GM18505 (cell line): Measurements from ENCODE around the gene CFHR2.
"Not testable (repeated sequence)": the region's sequence is repeated elsewhere in the genome, so short reads cannot be mapped to it uniquely, and the experiment has no call there.

Experiments
- ATAC-seq: cut with Tn5 transposase; IDR thresholded peaks from one replicate; pipeline ENCODE4 v1.9.1; 2021; ENCODE audit not compliant: unreplicated experiment
- POLR2A ChIP-seq: IDR thresholded peaks from 4 replicates; pipeline ENCODE4 v1.6.1; 2011; ENCODE audit warnings: borderline replicate concordance; ENCODE audit not compliant: insufficient read depth, insufficient read length; ENCODE audit errors: extremely low read depth

CFHR2 gene

DNA sequence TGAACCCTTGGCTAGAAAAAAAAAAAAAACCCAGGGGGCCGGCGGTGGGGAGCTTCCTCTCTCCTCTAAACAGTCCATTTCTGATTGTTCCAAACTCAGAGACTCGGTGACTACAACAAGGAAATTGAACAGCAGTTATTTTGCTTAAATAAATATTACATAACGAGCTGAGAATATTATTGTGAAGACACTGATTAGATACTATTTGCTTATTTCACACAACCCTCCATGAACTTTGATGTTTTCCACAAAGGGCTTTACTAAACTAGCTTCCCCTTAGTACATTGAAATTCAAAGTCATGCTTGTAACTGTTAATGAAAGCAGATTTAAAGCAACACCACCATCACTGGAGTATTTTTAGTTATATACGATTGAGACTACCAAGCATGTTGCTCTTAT lies 33.7 kb downstream of the CFHR2 start, which contains the start of gene CFHR5:
TSS of gene CFHR5 (plus strand) at position 279 of the 400 bp plus-strand sequence. CDS start at position 388, 109 bp downstream.
- ATAC-seq, result no peak
- TF ChIP-seq POLR2A, result no peak

DNA sequence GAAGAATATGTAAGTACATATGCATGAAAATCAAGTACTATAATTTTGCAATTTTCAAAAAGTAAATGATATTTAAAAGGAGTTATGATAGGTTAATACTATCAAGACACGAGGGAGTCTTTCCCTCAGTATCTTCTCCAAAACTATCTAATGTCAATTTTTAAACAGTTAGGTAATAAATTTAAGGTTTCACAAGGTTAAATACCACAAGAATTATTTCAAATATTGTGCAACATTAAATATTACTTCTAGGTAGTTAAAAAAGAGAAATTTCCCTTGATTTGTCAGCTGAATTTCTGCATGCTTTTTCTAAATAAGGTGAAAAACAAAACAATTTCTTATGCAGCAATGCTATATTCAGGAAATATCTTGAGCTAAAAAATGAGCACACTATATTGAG lies 37.3 kb downstream of the CFHR2 start:
- no peak for TF ChIP-seq POLR2A
- no peak for ATAC-seq

DNA sequence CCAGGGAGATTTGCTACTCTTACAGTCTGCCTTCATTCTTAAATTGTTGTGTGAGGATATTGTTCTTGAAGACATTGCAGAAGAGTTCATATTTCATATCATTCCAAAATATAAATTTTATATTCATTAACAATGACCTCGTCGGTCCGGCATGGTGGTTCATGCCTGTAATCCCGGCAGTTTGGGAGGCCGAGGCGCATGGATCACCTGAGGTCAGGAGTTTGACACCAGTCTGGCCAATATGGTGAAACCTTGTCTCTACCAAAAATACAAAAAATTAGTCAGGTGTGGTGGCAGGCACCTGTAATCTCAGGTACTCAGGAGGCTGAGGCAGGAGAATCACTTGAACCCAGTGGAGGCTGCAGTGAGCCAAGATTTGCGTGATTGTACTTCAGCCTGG lies 38.7 kb downstream of the CFHR2 start:
- ATAC-seq, result not testable (repeated sequence)

DNA sequence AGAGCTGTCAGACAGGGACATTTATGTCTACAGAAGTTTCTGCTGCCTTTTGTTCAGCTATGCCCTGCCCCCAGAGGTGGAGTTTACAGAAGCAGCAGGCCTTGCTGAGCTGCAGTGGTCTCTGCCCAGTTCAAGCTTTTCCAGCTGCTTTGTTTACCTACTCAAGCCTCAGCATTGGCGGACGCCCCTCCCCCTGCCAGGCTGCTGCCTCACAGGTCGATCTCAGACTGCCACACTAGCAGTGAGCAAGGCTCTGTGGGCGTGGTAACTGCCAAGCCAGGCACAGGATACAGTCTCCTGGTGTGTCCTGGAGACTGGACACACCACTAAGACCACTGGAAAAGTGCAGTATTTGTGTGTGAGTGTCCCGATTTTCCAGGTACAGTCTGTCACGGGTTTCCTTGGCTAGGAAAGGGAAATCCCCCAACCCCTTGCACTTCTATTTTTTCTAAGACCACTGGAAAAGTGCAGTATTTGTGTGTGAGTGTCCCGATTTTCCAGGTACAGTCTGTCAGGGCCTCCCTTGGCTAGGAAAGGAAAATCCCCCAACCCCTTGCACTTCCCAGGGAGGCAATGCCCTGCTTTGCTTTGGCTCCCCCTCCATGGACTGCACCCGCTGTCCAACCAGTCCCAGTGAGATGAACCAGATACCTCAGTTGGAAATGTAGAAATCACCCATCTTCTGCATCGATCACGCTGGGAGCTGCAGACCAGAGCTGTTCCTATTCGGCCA lies 48.5 kb downstream of the CFHR2 start:
- not testable (repeated sequence) for ATAC-seq

DNA sequence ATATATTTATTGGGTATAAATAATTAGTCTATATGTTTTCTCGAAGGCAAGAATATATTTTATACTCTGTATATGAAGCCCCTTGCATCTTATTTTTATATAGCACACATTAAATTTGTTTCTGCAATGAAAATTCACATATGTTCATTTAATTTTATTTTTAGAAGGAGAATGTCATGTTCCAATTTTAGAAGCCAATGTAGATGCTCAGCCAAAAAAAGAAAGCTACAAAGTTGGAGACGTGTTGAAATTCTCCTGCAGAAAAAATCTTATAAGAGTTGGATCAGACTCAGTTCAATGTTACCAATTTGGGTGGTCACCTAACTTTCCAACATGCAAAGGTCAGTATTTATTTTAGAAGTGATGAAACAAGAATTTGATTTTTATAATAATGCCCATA lies 50.4 kb downstream of the CFHR2 start:
- no peak for TF ChIP-seq POLR2A
- ATAC-seq, result no peak

DNA sequence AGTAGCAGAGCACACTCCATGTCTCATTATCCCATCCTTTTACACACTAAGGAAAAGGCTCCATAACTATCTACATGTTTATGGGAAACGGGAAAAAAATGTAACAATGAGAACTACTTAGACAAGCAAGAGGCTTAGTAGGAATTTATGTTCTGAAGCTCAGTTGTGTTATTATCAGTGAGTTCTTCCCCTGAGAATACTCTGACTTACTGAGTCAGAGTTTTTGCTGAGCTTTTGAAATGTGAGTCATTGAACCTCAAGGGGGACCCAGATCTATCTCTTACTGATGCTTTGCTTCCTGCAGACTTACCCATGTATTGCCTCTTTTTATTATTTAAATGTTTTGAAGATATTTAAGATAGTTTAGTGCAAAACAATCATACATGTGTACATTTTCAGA lies 53.9 kb downstream of the CFHR2 start:
- no peak for ATAC-seq
- no peak for TF ChIP-seq POLR2A

DNA sequence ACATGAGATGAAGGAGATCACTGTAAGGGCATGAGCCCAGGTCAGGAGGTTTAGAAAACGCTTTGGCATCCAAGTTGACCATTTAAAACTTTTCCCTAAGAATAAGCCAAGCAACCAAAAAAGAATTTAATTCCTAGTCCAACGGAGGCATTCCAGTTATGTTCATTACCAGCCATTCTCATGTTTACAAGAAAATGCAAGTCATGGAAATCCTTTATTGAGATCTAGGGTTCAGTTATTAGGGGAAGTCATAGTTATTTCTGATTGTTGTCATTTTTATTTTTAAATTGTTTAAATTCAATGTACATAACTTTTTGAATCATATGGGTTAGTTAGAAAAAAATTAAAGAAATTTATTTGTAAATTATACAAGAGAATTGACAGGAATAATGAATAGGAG lies 58.3 kb downstream of the CFHR2 start:
- no peak for ATAC-seq
- TF ChIP-seq POLR2A, result no peak

DNA sequence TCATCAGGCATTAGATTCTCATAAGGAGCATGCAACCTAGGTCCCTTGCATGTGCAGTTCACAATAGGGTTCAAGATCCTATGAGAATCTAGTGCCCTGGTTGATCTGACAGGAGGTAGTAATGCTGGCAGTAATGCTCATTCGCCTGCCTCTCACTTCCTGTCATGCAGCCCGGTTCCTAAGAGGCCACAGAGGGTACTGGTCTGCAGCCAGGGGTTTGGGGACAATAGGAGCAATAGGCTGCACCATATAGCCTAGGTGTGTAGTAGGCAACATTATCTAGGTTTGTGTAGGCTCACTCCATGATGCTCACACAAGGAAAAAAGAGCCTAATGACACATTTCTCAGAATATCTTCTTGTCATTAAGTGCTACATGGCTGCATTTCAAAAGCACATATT lies 59.6 kb downstream of the CFHR2 start:
- no peak for TF ChIP-seq POLR2A
- no peak for ATAC-seq

DNA sequence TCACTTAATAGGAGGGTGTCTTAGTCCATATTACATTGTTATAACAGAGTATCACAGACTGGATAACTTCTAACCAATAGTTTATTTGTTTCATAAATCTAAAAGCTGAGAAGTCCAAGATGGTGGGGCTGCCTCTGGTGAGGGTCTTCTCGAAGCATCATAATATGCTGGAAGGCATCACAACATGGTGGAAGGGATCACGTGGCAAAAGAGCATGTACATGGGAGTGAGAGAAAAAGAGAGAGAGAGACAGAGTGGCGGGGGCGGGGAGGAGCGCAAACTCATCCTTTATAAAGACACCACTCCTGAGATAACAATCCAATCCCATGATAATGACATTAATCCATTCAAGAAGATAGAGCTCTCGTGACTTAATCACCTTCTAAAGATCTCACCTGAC lies 65.3 kb downstream of the CFHR2 start:
- no peak for TF ChIP-seq POLR2A
- no peak for ATAC-seq
